ENCODE measurements around the gene GAB2.

GAB2 gene

DNA sequence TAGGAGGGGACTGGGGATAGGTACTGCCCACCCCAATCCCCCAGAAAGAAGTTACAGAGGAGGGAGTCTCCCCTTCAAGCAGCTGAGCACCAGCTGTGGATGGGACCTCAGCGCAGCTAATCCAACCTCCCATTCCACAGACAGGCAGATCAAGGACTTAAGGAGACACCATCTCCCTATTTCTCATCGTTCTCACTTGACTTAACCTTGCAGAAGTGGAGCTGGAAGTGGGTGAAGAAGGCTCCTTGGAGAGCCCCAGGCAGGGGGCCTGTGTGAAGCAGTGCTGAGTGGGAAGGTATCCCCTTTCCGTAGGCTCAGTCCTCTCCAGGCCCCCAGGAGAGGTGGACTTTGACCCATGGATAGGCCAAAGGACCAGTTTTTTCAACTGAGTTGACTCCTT is 201.6 kb downstream of the GAB2 start:
- Histone ChIP-seq H4K20me1 (ENCODE audit: insufficient read depth, low read length) (no peaks in the 10 kb centered on the region), H3K27ac (ENCODE audit: low read depth, low read length, poor library complexity, severe bottlenecking) (no peak overlapping the region), H3F3A (ENCODE audit: insufficient read depth, low read length) (no peaks in the 10 kb centered on the region), H3K79me2 (ENCODE audit: insufficient read depth, low read length) (no peaks in the 10 kb centered on the region), H3K4me1 (ENCODE audit: insufficient read depth, low read length, severe bottlenecking) (no peaks in the 10 kb centered on the region), H2AFZ (ENCODE audit: low read length) (no peak overlapping the region), H3K4me2 (ENCODE audit: low read length) (no peak overlapping the region), H3K4me3 (ENCODE audit: low read depth, low read length, poor library complexity, severe bottlenecking) (no peak overlapping the region), H3K9ac (ENCODE audit: low read length) (no peak overlapping the region), H3K36me3 (ENCODE audit: insufficient read depth, low read length) (no peaks in the 10 kb centered on the region), H3K9me3 (ENCODE audit: low read length) (no peaks in the 10 kb centered on the region), H3K9me2 (ENCODE audit: low read depth, low read length) (no peaks in the 10 kb centered on the region), H3K27me3 (ENCODE audit: insufficient read depth, low read length) (no peaks in the 10 kb centered on the region)
- no peak for TF ChIP-seq EZH2 (IDR thresholded peaks at IDR 0.05; ENCODE audit: borderline replicate concordance, low read length)
- no peak for TF ChIP-seq CTCF (IDR thresholded peaks at IDR 0.05; ENCODE audit: low read length)

- Histone ChIP-seq H3K36me3 (ENCODE audit: insufficient read depth, low read length) (no peaks in the 10 kb centered on the region), H3K9ac (ENCODE audit: low read length) (no peak overlapping the region), H3K9me3 (ENCODE audit: low read length) (no peaks in the 10 kb centered on the region)
These were observed 203.1 kb downstream of the GAB2 start for GRCh38 chr11:78214331-78215194.

GRCh38 chr11:78213526-78214330 is 203.9 kb downstream of the GAB2 start:
- Histone ChIP-seq H3K27ac (ENCODE audit: low read depth, low read length, poor library complexity, severe bottlenecking) (no peak overlapping the region), H3K36me3 (ENCODE audit: insufficient read depth, low read length) (no peaks in the 10 kb centered on the region), H3K27me3 (ENCODE audit: insufficient read depth, low read length) (no peaks in the 10 kb centered on the region), H3K79me2 (ENCODE audit: insufficient read depth, low read length) (no peaks in the 10 kb centered on the region), H4K20me1 (ENCODE audit: insufficient read depth, low read length) (no peaks in the 10 kb centered on the region), H3K9ac (ENCODE audit: low read length) (no peak overlapping the region), H3K9me2 (ENCODE audit: low read depth, low read length) (no peaks in the 10 kb centered on the region), H3K4me1 (ENCODE audit: insufficient read depth, low read length, severe bottlenecking) (no peaks in the 10 kb centered on the region), H3K9me3 (ENCODE audit: low read length) (no peaks in the 10 kb centered on the region), H3K4me3 (ENCODE audit: low read depth, low read length, poor library complexity, severe bottlenecking) (no peak overlapping the region), H3F3A (ENCODE audit: insufficient read depth, low read length) (no peaks in the 10 kb centered on the region), H3K4me2 (ENCODE audit: low read length) (no peak overlapping the region), H2AFZ (ENCODE audit: low read length) (no peak overlapping the region)
- TF ChIP-seq EZH2 (IDR thresholded peaks at IDR 0.05; ENCODE audit: borderline replicate concordance, low read length), result no peak

More at GRCh38 chr11:78214331-78215194, 203.1 kb downstream of the GAB2 start:
- TF ChIP-seq EZH2 (IDR thresholded peaks at IDR 0.05; ENCODE audit: borderline replicate concordance, low read length) (no peak), CTCF (IDR thresholded peaks at IDR 0.05; ENCODE audit: low read length) (no peak)
- H3F3A ChIP-seq (ENCODE audit: insufficient read depth, low read length), result no peaks in the 10 kb centered on the region
- no peak overlapping the region for H3K4me3 ChIP-seq (ENCODE audit: low read depth, low read length, poor library complexity, severe bottlenecking)
- no peaks in the 10 kb centered on the region for H3K4me1 ChIP-seq (ENCODE audit: insufficient read depth, low read length, severe bottlenecking)
- no peak overlapping the region for H3K4me2 ChIP-seq (ENCODE audit: low read length)
- H3K79me2 ChIP-seq (ENCODE audit: insufficient read depth, low read length), result no peaks in the 10 kb centered on the region
- H3K27me3 ChIP-seq (ENCODE audit: insufficient read depth, low read length), result no peaks in the 10 kb centered on the region
- H4K20me1 ChIP-seq (ENCODE audit: insufficient read depth, low read length), result no peaks in the 10 kb centered on the region
- no peak overlapping the region for H2AFZ ChIP-seq (ENCODE audit: low read length)
- H3K9me2 ChIP-seq (ENCODE audit: low read depth, low read length), result no peaks in the 10 kb centered on the region
- H3K27ac ChIP-seq (ENCODE audit: low read depth, low read length, poor library complexity, severe bottlenecking), result no peak overlapping the region
